ENCODE results near the gene GULP1.
"Not testable (repeated sequence)": the region's sequence is repeated elsewhere in the genome, so short reads cannot be mapped to it uniquely, and the experiment has no call there.

The GULP1 gene

DNA sequence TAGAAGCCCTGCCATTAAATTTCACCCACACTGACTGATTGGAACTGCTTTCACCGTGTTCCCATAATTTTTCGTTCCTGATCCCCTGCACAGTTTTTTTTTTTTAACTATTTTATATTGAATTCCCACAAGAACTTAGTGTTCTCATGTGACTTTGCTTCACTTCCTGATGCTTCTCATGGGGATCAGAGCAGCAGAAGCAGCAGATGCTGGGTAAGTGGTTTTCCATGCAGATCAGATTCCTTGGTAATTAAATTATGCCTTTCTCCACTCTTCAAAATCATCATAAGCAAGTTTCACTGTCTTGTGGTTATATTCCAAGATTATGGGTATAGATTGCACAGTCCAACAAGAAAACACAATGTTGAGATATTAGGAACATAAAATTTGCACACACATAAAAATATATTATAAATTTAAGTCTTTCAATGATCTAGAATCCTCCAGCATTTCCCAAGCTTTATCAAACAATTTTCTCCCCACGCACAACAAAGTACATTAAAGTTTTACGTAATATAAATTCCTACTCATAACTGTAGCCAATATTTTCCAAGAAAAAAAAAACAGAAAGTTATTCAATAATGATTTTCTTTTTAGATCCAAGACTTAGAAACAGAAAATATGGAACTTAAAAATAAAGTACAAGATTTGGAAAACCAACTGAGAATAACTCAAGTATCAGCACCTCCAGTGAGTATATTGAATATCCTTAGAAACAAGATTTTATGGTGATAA lies 277.9 kb downstream of the GULP1 start:
- no peak for DNase-seq

DNA sequence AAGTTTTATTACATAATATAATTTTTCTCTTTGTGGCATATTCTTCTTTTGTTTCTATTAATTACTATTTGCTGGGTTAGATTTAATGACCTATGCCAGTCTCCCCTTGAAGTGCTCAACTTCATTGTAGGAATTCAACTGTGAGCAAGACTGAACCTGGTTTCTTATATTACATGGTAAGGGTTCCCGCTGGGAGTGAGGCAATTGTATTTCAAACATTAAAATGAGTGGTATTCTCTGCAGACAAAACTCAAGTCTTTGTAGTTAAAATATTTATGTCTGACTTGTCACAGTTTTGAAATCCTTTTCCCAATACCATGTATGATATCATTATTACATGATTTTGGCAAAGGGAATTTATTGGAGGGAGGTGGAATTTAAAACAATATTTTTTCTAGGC lies 278.7 kb downstream of the GULP1 start:
- no peak for DNase-seq

DNA sequence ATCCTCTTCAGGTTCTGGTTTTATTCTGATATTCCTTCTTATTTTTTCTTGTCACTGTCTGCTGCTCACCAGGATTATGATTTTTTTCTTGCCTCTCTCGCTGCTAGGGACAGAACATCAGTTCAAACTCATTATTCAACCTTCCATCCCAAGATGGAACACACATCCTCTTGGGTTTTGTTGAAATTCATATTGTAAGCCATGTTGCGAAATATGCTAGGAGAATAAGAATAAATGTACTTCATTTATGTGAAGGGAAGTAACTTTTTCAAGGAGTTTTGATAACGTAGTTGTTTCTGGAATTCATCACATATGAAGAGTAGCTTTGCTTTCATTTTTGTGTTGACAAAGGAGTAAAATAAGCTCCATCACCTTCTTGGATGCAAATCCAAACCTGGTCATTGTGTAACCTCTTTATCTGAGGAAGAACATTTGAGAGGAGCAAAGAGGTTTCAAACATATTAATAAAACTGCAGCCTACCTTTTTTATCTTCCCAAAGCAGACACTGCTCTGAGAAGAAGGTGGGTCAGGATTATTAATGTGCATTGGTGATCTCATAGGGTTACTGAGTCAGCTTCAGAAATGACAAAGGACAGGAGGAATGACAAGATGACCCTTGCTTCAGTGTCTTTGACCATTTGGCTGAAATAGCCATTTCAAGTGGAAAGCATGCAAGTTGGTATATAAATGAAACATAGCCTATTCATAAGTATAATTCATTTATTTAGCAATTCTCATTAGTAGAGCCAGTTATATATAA lies 280.0 kb downstream of the GULP1 start:
- DNase-seq, result no peak

DNA sequence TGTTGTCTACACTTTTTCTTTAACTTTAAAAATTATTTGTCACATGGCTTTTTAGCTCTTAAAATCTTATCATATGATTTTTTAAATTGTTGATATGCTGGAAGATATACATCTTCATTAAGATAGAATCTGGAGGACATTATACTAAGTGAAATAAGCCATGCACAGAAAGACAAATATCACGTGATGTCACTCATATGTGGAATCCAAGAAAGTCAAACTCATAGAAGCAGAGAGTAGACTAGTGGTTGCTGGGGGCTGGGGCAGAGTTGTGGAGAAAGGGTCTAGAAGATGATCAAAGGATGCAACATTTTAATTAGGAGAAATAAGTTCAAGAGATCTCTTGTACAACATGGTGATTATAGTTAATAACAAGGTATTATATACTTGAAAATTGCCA lies 280.9 kb downstream of the GULP1 start:
- DNase-seq, result no peak

DNA sequence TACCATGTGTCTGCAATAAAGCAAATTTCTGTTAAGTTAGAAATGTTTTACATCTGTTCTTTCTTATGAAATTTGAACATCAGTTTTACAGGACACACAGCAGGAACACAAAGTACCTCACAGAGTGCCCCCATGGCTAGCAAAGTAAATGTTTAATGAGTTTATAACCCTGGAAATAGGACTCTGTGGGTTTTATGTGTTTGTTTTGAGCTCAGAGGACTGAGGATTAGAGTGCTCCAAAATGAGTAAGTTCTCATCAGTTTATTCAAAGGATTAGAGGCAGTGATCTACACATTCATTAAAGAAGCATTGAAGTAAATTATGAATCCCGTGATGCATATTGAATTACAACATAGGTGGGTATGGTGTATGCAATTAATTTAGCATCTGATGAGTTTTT lies 281.8 kb downstream of the GULP1 start:
- DNase-seq, result no peak

DNA sequence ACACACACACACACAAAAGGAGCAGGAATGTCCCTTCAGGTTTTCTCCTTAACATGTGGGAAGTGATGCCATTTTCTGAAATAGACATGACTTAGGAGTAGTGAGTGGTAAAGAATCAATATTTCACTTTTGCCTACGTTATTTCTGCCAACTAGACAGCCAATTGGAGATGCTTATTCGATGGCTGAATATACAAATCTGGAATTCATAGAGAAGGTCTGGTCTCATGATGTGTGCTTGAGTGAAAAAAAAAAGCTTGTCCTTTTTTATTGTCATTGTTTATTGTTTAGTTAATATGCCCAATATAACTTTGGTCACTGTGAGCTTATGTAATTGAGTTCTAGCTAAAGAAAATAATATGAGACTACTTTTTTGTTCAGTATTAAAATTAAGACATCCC lies 284.3 kb downstream of the GULP1 start:
- DNase-seq, result no peak

DNA sequence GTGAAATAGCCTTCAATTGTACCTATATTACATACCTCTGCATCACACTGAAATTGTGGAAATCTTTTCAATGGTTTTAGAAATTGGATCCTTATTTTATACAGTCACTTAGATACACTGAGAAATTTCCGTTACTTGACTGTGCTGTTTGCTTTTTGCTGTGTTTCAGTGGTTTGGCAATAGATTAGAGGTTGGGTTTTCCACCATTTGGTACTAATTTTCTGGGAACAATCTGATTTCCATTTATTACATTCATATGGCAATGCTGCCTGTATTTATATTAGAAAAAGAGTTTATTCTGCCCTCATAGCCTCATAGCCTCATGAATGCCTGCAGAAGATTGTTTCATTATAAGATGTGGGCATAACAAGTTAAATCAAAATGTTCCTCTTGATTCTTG lies 285.0 kb downstream of the GULP1 start:
- DNase-seq, result no peak

DNA sequence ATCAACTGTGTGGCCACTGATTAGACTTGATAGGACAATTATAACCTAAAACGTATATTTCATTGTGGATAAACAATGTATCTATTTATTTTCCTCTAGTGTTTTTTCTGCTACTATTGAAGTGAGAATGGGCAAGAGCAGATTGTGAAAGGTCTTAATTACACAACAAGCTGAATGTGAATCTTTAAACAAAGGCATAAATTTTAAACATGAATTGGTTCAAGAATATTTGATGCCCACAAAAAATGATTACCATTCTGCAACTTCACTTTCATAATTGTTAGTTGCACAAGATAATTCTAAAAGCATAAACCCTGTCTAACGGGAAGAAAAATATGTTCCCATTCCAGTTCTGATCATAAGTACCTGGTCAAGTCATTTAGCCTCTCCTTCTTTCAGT lies 285.6 kb downstream of the GULP1 start:
- DNase-seq, result no peak

DNA sequence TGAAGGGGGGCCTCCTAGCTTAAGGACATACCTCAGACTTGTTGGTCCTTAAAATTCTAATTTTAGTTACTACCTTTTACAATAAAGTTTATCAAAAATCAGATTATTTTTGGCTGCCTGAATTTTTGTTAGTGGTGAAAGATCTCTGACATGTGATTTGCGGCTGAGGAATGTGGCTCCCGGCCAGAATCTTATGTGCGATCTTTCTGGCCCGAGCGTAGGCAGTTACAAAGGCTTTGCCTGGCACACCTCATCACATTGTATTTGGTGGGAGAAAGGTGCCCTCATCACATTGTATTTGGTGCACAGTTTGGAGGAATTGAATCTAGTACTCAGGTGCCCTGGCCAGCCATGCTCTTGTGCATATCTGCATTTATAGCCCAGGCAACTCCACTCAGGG lies 289.1 kb downstream of the GULP1 start:
- DNase-seq, result no peak

DNA sequence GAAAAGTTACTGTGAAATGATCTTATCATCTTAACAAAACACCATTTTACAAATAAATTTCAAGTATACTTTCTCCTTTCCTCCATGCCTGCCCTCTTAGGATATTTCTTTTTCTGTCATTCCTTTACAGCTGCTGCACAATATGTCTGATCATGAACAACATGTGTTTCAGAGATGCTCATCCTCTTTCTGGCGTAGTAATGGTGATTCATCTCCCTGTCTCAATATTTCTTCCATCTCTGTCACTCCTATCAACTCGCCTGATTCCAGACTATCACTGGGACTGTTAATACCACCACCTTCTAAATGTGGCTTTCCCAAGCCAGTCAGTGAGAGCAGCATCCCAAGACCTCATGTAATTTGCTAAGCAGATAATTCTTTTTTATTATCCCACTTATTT lies 290.5 kb downstream of the GULP1 start:
- no peak for DNase-seq

DNA sequence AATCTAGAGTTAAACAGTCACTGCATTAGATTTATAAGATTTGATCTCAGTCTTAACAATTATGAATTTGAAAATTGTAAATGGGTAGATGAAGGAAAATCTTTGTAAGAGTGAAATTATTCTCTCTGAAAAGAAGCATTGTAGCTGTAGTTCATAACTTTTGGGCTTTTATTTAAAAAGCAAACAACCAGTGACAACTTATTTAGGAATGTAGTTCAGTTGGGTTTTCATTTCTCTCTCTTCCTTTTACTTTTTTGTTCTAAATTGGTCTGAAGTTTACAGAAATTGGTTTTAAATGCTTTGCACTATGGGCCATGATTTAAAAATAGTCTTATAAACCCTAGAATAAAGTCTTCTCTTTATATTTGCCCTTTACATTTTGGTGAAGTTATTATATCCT lies 296.6 kb downstream of the GULP1 start:
- no peak for DNase-seq

DNA sequence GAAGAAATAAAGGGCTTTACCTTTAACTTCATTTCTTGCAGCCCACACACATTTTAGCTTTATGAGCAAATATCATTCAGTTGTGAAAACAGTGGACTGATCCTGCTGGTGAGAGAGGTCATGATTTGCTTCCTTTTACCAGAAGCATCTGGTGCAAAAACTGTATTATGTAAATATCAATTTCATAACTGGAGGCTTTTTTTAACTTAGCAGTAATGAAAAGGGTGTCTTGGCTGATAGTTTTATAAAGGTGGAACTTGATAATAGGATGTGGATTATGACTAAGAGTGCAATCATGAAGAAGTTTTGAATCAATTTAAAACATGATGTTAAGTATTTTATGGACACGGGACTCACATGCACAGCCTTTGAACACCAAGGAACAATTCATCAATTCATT lies 304.4 kb downstream of the GULP1 start:
- no peak for DNase-seq

DNA sequence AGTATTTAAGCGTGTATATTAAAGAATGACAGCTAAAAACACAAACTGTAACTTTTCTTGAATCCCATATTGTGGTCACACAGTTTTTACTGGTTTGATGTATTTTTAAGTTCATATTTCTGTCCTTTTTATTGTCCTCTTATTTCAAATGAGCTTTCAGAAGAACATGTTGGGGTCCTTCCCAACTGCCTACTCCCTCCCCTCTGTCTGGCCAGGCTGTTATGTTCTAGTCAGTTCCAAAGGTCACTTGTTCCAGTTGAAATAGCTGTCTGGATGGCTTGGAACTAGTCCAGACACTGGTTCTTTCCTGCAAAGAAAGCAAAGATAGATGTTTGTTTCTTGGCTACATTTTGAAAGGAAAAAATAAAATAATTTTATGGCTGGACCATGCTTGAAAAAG lies 306.9 kb downstream of the GULP1 start:
- DNase-seq, result no peak

DNA sequence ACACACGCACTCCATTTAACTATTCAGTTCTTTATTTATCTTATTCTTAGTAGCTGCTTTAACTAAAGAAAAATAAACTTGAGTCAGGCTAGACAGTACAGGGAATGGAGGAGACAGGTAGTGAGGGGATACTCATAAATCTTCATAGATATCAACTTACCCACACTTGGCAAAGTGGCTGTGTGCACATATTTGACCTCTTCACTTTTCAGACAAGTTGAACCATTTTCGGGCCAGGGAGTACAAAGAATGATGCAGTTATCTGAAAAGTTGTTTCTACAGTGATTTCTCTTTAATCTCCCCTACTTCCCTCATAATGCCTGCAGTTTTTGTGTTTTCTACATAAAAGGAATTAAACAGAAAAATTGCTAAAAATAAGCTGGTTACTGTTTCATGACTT lies 307.5 kb downstream of the GULP1 start:
- DNase-seq, result no peak

DNA sequence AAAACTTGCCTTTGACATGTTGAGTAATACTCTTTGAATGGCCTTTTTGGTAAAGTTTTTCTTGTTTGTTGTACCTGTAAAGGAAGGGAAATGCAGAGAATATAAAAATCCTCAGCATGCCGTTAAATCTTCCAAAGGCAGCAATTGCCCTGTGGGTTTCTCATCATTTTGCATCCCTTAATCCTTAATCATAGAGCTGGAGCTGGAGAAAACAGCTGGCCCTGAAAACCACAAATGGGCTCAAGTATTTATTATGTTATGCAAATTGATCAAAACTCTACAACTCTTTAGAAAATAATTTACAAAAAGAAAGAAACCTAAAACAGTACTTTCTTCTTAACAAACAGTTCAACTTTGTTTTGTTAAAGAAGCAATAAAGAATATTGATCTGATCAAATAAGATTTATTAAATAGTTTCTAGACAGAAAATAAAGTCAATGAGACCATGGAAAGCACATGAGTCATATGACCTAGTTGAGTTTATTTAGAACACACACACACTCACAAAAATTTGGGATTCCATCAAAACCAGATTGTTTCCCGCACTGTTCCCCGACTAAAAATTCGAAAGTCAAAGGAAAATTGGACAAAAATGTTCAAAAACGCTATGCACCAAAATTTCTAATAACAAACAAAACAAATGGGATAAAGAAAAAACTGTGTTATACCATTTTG lies 309.0 kb downstream of the GULP1 start:
- DNase-seq, result no peak

DNA sequence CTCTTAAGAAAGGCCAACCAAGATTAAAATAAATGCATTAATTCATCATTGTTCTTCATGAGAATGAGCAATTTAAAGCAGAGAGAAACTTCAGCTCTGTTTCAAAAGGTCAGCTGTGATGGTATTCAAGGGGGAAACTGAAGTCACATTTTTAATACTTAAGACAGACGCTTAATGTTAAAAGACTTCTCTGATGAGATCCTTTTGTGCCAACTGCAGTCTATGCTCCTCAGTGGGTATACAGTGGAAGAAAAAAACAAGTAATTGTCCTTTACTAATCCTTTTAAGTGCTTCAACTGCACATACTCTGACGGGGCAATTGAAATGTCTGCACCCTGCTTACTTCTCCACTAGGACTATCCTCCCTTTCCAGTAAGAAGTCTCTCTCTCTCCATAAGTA lies 309.7 kb downstream of the GULP1 start:
- no peak for DNase-seq

DNA sequence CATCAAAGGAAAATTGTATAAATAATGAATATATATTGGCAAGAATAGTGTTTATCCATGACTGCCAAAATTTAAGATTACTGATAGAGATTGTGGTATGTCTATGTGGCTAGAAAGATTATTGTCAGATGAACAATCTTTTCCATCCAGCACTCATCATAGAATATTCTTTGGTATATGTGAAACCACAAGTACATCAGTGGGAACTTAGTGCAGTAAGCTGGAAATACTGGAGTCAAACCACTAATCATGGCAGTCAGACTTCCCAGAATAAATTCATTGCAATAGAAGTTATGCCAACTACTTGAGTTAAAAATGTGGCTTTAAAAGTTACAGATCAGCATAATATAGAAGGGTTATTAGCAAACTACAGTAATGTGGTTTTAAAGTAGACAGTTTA lies 310.3 kb downstream of the GULP1 start:
- no peak for DNase-seq

DNA sequence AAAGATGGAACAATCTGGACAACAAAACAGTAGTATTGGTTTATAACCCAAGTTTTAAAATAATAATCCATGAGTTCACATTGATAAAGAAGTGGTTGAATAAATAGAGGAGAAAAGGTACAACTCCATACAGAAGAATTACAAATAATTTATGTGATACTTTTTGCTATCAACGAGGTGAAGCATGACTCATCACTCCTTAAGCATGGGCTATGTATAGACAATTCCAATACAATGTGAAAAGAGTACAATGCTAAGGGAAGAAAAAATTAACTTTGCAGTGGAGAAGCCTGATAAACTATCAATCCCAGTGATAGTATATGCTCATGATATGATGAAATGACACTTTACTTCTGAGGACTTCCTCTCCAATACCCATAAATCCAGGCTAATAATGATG lies 312.9 kb downstream of the GULP1 start:
- DNase-seq, result no peak

DNA sequence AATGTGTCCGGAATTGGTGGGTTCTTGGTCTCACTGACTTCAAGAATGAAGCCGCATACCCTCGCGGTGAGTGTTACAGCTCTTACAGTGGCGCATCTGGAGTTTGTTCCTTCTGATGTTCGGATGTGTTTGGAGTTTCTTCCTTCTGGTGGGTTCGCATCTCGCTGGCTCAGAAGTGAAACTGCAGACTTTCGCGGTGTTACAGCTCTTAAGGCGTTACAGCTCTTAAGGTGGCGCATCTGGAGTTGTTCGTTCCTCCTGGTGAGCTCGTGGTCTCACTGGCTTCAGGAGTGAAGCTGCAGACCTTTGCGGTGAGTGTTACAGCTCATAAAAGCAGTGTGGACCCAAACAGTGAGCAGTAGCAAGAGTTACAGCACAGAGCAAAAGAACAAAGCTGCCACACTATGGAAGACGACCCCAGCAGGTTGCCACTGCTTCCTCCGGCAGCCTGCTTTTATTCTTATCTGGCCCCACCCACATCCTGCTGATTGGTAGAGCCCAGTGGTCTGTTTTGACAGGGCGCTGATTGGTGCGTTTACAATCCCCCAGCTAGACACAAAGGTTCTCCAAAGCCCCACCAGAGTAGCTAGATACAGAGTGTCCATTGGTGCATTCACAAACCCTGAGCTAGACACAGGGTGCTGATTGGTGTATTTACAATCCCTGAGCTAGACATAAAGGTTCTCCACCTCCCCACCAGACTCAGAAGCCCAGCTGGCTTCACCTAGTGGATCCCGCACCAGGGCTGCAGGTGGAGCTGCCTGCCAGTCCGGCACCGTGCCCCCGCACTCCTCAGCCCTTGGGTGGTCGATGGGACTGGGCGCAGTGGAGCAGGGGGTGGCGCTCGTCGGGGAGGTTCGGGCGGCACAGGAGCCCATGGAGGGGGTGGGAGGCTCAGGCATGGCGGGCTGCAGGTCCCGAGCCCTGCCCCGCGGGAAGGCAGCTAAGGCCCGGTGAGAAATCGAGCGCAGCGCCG lies 314.2 kb downstream of the GULP1 start:
- DNase-seq, result not testable (repeated sequence)

DNA sequence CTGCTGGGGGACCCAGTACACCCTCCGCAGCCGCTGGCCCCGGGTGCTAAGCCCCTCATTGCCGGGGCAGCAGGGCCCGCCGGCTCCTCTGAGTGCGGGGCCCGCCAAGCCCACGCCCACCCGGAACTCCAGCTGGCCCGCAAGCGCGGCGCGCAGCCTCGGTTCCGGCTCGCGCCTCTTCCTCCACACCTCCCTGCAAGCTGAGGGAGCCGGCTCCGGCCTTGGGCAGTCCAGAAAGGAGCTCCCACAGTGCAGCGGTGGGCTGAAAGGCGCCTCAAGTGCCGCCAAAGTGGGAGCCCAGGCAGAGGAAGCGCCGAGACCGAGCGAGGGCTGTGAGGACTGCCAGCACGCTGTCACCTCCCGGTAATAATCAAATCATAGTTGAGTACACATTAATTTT lies 314.9 kb downstream of the GULP1 start:
- not testable (repeated sequence) for DNase-seq

DNA sequence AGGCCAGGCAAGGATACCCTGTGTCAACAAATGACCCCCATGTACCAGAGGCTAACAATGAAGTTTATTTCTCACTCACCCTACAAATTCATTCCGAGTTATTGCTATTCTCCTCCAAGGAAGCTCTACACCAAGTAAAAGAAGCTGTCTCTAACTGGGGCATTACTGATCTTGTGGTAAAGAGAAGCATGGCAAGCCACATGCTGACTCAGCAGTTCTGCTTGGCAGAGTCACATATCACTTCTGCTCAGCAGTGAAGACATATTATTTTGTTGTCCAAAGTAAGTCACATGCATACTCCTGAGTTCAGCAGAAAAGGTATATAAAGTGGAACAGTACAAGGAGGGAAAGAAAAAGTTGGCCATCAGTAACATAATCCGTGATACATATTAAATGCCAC lies 315.8 kb downstream of the GULP1 start:
- no peak for DNase-seq

DNA sequence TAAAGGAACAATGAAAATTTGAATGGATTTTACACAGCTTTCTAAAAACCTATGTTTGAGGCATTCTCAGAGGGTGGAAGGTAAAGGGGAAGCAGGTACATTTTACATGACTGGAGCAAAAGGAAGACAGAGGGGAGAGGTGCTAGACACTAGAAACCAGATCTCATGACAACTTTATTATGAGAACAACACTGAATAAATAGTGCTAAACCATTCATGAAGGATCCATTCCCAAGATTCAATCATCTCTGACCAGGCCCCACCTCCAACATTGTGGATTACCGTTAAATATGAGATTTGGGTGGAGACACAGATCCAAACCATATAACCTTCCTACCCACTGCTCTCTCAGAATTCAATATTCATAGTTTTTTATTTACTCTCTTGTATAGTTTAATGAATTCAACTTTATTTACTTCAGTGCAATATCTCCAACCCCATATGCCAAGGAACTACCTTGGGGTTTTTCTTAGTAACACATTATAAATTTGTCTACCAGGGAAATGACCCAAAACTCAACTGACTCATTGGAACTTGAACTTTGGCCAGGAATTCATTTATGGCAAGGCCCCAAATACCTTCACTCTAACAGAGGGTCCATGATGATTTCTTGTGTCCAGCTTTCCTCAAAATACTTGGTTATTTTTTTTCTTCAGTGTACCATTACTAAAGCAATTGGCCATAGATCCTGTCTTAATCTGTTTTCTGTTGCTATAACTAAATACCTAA lies 317.8 kb downstream of the GULP1 start:
- DNase-seq, result no peak
